Measurements from ENCODE around the gene SP4. TPM values are rescaled to one million over a fixed set of nuclear protein-coding genes. Genes with fewer than 3 reads are reported as not detected.
A peak's percentile ranks its signal among the peaks of the same experiment; 100 is the strongest.

SP4 gene
- 8.3 and 24.9 TPM in 2 replicates for total RNA-seq (2014; rRNA removed)
- polyA plus RNA-seq (2012) = 0.98 TPM

DNA sequence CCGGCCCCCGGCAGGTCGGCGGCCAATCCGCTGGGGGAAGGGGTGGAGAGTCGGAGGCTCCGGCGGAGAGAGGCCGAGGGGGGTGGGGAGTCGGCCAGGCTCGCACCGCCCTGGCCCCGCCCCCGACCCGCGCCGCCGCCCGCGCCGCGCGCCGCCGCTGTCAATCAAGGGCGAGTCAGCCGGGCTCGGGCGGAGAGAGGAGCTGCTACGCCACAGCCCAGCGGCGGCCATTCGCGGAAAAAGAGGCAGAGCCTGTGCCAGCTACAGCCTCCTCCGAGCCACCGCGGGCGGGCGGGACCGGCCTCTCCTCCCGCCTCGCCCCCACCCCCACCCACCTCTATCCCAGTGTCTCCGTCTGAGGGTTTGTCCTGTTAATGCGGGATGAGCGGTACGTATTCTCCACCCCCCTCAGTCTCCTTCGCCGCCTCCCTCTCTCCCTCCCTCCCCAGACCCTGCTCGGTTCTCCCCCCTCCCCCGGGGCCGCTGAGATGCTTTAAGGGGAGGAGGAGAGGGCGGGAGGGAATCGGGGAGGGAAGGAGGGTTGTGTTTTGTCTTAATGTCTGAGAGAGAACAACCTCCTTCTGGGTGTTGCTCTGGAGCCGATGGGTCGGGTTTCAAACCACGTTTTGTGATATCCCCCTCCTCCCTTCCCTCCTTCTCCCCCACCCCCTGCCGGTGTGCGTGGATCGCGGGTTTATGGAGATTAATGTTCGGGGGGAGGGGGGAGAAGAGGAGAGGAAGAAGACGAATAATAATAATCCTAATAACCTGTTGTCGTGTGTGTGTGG is at the start of gene SP4:
SP4 (plus strand) TSS at position 213 of the 788 bp plus-strand sequence; CDS start at position 382, 169 bp downstream.
- peak; percentile 95 for DNase-seq (ENCODE audit: low read depth)

DNA sequence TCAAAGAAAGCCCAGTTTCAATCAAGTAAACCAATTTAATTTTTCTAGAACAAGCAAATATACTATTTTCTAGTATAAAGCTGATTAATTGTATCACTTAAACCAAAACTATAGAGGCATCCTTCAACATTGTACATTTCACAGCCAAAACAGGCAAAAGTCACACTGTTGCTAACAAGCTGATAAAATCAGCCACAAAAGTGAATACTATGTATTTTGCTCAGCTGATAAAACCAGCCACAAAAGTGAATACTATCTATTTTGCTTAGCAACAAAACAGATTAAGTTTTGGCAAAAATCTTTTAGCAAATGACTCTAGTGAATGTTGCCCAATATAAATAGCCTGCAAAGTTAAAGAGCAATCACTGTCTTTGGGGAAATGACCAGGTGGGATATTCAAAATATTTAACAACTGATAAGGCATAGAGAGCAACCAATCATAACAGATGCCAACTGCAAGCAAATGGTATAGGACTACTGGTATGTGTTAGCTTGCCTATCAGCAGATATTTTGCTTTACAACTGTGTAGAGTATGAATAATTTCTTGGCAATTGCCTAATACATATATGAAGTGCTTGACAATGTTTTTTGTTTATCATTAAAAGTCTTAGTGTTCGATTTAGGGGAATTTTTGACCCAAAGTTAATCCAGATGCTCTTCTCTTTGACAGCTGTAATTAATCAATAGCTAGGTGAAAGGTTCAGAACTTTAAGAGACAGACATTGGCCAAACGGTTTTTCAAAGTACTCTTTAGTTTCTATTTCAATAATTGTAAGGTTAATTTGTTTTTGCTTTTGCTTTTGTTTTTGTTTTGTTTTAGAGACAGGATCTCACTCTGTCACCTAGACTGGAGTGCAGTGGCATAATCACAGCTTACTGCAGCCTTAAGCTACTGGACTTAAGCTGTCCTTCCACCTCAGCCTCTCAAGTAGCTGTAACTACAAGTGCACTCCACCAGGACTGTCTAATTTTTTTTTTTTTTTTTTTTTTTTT is 44.4 kb upstream of the SP4 start:
- no peak for DNase-seq (ENCODE audit: low read depth)

DNA sequence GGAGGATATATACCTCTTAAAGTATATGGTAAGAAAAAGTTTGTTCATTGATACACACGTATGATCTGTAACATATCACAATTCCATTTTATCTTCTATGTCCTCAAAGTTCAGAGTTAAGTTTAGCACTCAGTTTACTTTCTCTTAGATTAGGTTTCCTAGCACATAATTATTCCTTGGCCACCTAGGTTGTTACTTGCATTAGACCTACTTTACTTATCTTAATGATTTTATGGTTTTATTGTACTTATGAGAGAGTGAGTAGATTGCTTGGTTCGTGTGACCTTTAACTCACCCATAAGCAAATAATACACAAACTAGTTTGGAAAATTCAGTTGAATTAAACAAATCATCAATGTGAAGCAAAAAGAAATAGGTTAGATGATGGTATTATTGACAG is 33.9 kb upstream of the SP4 start:
- no peak for DNase-seq (ENCODE audit: low read depth)

DNA sequence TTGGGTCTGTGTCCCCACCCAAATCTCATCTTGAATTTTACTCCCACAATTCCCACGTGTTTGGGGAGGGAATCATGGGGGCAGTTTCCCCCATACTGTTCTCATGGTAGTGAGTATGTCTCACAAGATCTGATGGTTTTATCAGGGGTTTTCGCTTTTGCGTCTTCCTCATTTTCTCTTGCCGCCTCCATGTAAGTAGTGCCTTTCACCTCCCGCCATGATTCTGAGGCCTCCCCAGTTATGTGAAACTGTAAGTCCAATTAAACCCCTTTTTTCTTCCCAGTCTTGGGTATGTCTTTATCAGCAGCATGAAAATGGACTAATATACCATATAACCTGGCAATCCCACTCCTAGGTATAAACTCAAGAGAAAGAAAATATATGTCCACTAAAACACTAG is 25.9 kb upstream of the SP4 start:
- DNase-seq (ENCODE audit: low read depth) = no peak

DNA sequence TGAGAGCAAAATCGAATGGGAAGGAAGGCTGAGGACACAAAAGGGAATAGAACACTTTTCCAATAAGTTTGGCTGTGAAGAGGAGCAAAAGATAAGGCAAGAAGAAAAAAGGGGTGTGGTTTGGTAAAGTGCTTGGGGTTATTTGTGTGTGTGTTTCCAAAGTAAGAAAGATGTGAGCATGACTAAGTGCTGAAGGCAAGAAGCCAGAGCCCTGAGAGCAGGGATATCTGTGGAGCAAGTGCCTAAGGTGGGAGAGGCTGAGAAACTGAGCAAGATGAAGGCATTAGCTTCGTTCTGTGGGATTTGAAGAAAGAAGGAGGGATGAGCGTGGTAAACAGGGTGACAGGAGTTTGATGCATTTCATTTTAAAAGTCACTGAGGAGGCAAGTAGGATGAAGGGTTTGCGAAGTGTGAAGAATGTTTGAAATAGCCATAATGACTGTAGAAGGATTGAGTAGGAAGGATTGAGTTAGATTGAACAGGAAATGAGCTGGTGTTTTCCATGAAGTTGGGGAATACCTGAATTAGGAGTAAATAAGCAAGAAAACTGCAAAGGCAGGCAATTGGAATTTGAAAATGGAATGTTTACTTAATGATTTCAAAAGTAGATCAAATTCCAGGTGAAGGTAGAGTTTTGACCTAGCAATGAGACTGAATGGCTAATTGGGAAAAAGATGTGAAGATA is 19.9 kb upstream of the SP4 start:
- DNase-seq (ENCODE audit: low read depth) = no peak

DNA sequence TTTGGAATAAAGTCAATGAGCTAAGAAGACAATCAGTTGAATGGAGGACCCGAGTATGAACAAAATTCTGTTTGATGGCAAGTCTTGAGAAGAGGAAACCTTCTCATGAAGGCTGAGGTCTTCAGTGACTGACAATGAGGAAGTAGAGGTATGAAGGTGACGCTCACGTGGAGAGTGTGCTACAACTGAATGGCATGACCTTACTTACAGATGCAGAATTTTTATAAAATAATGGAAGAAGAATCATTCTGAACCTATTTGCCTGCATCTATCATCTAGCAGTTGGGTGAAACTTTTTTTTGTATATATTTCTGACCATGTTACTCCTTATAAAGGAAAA is 19.4 kb upstream of the SP4 start:
- DNase-seq (ENCODE audit: low read depth) = no peak

DNA sequence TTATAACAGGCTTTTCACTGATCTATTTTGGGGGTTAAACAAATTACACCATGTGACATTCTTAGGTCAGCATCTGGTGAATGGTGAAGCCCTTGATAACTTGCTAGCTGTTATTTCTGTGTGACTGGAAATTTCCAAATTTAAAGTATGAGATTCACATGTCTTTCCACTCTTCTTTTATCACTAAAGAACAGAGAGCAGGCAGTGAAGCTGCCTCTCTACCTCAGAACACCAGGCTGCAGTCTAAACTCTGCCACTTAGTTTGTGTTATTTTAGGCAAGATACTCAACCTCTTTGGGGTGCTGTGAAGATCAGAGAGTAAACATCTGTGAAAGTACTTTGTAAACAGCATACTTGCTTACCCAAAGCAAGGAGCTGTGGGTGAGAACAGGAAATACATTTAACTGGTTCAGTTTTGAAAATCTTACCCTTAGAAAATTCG is 15.5 kb upstream of the SP4 start:
- no peak for DNase-seq (ENCODE audit: low read depth)

DNA sequence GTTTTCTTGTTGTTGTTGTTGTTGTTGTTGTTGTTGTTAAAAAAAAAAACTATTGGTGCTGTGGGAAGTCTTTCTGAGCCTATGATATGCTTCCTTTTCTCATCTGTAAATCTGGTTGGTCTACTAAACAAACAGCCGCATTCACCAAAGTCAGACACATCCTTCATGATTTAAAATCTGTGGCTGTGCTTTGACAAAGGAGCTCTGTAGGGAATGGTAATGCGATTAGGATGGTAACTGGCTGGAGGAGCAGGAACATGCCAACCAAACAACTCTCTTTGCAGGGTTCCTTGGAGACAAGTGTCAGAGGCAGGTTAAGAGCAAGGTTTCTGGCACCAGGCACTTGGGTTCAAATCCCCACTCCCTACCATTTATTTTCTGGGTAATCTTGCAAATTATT is 14.9 kb upstream of the SP4 start:
- DNase-seq (ENCODE audit: low read depth) = no peak

DNA sequence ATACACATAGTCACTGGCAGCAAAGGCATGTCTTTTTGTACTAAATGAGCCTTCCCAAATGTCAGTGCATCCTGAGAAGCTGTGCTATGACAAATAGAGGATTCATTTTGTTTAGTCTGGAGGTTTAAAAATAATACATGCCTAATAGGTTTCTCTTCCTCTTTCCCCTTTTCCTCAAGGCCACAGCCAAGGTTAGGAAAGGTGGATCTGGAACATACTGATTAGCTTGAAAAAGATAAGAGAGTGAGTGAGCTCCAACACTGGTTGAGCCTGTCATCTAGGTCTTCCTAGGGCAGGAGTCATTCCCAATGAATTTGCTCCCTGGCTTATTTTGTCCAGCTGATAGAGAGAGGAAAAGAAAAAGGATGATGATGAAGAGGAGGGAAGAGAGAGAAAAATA is 14.4 kb upstream of the SP4 start:
- no peak for DNase-seq (ENCODE audit: low read depth)

DNA sequence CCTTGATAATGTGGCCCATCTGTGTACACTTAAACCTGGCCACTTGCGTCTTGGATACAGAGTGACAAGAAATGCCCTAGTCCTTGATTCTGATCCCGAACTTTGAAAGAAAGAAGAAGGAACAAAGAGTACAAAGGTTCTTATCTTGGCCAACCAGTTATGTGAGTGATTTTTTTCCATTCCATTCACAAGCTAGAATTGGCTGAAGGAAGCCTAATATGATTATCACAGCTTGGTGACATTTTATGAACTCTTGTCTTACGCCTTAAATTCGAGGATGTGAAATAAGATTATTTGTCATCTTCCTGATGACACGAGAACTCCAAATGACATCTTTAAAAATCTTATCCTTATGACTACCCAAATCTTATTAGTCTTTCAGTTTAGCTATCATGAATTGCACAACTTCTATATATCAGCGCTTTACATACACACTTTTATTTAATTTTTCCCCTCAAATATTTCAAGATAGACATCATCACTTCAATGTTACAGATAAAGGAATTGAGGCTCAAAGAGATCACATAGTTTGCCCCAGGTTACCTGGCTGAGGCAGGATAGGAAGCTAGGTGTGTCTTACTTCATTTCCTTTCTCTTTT is 13.0 kb upstream of the SP4 start:
- DNase-seq (ENCODE audit: low read depth) = no peak

DNA sequence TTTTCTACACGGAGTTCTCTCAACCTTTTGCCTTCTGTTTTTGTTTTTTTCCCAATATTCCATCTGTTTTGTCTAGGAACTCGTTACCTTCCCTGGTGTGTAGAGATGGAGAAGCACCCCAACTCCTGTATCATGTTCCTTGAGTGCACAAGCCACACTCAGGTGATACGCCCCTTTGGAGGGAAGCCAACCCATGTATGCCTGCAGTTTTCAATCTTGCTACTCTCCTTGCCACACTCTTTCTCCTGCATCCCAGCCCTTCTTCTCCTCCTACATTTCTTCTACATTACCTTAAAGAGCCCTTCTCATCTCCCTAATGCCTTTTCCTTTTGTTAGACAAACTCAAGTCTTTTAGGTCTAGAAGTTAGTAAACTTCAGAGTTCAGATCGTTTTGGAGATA is 10.2 kb upstream of the SP4 start:
- no peak for DNase-seq (ENCODE audit: low read depth)

DNA sequence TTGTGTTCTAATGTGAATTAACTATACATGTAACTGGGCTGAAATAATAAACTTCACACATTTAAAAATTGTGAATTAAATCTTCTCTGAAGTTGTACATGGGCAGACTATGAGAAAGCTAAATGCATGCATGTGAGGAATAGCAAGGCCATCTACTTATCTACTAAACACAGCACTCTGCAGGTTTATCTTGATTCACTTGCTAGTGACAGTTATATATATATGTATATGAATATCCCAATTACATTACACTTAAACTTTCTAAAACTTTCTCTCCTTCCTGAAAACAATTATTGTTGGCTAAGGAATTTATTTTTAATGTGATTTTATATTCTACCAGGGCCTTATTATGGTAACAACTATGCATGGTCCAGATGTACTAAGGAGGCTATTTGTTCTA is 5.1 kb upstream of the SP4 start:
- DNase-seq (ENCODE audit: low read depth) = no peak

DNA sequence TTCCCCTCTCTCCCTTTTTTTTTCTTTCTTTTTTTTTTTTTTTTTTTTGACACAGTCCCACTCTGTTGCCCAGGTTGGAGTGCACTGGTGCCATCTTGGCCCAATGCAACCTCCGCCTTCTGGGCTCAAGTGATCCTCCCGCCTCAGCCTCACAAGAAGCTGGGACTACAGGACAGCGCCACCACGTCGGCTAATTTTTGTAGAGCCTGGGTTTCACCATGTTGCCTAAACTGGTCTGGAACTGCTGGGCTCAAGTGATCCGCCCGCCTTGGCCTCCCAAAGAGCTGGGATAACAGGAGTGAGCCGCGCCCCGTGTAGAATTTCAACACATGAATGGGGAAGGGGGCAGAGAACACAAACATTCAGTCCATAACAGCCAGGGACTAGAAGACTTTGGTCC is 2.6 kb upstream of the SP4 start:
- DNase-seq (ENCODE audit: low read depth) = no peak

DNA sequence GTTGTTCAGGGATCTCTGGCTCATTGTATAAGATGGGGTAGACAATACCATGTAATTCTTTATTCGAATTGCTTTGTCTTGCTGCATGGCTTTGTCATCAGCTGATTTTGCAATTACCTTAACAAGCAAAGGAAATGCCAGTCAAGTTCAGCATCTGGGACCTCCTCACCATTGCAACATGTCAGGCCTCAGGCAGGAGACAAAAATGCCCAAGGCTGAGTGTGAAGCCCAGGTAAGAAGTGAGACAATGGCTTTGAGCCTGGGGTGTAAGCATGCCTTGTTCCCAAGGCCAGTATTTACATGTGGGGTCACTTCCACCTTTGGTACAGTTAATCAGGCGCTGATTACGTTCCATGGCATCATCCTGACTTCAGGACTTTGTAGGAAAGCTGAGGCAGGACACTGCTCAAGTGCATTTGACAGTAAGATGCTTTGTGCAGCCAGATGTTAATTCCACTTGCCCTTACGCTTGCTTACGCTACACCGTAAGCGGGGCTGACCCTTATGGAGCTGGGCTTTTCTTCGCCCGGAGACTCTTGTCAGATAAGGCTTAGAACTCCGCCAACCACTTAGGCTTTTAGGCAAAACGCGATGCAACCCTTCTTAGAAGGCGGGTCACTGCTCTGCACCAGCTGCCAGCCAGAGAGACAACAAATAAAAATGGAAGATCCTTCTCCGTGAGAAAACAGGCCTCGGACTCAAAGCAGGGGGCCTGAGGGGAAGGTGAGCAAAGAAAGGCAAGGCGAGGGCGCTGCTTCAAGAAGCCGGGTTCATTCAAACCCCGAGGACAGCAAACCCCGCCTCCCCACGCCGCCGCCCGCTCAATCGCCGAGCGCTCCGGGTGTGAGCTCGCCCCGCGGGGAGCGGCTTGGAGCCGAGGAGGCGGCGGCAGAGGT is 1.3 kb upstream of the SP4 start:
- no peak for DNase-seq (ENCODE audit: low read depth)

DNA sequence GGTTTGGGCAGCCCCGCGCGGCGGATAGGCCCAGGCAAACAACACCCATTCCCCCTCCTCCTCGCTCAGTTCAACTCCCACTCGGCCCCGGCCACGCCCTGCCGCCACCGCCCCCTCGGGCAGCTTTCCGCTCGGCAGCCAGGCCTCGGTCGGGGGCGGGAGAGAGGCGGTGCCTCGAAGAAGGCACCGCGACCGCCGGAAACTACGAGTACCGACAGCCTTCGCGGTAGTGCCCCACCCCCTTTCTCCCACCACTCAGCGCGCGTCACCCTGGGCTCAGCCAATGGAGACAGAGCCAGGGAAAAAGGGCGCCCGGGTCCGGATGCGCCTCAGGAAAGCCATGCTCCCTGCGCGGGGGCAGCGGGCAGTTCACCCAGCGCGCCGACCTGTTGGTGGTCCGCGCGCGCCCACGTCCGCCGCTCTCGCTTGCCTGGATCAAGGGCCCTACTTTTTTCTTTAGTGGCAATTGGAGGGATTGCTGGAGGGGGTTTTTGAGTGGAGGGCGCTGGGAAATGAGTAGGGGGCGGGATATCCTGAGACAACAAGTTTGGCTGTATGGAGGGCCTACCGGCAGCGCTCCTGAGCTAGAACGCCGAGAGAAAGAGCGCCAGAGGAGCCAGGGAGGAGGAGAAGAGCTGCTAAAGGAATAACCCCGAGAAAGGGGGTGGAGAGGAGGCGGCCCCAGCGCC is 557 bp upstream of the SP4 start:
- peak; percentile 99 for DNase-seq (ENCODE audit: low read depth)

DNA sequence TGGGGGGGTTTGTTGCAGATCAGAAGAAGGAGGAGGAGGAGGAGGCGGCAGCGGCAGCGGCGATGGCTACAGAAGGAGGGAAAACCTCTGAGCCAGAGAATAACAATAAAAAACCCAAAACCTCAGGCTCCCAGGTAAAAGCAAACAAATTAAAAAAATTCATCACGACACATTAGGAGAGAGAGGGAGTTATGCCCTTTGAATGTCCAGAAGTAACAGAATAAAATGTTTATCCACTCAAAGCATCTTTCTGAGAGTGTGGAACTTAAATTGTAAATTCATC is 717 bp downstream of the SP4 start:
- no peak for DNase-seq (ENCODE audit: low read depth)

DNA sequence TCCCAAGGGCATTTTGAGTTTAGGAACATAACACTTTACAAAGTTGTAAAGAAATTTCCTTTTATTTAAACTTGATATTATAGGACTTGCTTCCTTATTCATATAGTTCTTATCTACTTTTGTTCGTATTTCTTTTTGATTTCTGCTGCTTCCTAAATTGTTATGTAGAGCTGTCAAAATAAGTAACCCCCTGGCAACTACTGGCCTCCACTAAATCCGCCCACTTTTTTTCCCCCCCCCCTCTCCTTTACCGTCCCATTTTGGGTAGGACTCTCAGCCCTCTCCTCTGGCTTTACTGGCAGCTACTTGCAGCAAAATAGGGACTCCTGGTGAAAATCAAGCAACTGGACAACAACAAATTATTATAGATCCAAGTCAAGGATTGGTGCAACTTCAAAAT is 1.1 kb downstream of the SP4 start:
- DNase-seq (ENCODE audit: low read depth) = no peak

DNA sequence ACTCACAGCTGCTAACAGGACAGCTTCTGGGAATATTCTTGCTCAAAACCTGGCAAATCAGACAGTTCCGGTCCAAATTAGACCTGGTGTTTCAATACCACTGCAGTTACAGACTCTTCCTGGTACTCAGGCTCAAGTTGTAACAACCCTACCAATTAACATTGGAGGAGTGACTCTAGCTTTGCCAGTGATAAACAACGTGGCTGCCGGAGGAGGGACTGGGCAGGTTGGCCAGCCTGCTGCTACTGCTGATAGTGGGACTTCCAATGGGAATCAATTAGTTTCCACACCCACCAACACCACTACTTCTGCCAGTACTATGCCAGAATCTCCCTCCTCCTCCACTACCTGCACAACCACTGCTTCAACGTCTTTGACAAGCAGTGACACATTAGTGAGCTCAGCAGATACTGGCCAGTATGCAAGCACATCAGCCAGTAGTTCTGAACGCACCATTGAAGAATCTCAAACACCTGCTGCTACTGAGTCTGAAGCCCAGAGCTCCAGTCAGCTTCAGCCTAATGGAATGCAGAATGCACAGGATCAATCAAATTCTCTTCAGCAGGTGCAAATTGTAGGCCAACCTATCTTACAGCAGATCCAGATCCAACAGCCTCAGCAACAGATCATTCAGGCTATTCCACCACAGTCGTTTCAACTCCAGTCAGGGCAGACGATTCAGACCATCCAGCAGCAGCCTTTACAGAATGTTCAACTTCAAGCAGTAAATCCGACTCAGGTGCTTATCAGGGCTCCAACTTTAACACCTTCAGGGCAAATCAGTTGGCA is 2.1 kb downstream of the SP4 start:
- DNase-seq (ENCODE audit: low read depth) = no peak

DNA sequence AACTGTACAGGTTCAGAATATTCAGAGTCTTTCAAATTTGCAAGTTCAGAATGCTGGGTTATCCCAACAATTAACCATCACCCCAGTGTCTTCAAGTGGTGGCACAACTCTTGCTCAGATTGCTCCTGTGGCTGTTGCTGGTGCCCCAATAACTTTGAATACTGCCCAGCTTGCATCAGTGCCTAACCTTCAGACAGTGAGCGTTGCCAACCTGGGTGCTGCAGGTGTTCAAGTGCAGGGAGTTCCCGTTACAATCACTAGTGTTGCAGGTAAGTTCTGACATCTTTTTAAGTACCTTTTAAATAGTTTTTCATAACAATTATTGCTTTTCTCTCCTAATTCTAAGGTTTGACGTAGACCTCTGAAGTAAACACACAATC is 2.7 kb downstream of the SP4 start:
- no peak for DNase-seq (ENCODE audit: low read depth)
